Activated T-cell treated with anti-CD3 and anti-CD28 coated beads, Interleukin-2, amount 50 U/mL, for 72 hours (primary cell): Measurements from ENCODE around the gene SDF2. TPM values are rescaled to one million over a fixed set of nuclear protein-coding genes. Genes with fewer than 3 reads are reported as not detected.

Experiments
- ATAC-seq, 2 donors: fragments of 150-1000 bp; cut with Tn5 transposase; replicated peaks in 1 of 2; 2 replicates each; pipeline ENCODE4 v1.10.0; 2021; ENCODE audit warnings: moderate library complexity in 2 of 2, mild to moderate bottlenecking in 1 of 2
- DNase-seq, 2 donors: peaks; one replicate each; pipeline ENCODE4 v3.0.0; 2021 to 2022; ENCODE audit warnings: mixed read lengths in 1 of 2
- H3K27ac Mint-ChIP-seq: one replicate; pipeline ENCODE4 v1.8.0; 2022; ENCODE audit warnings: mild to moderate bottlenecking, moderate library complexity, mixed read lengths
- H3K27me3 Mint-ChIP-seq: one replicate; pipeline ENCODE4 v1.8.0; 2022; ENCODE audit warnings: low read depth, mixed read lengths
- H3K36me3 Mint-ChIP-seq, 2 donors: one replicate each; pipeline ENCODE4 v1.8.0; 2022; ENCODE audit warnings: mixed read lengths in 2 of 2, mild to moderate bottlenecking in 1 of 2; ENCODE audit not compliant: insufficient read depth in 2 of 2
- H3K4me1 Mint-ChIP-seq: one replicate; pipeline ENCODE4 v1.8.0; 2022; ENCODE audit warnings: low read depth, mixed read lengths
- H3K4me3 Mint-ChIP-seq, 2 donors: one replicate each; pipeline ENCODE4 v1.8.0; 2022; ENCODE audit warnings: mild to moderate bottlenecking in 2 of 2, mixed read lengths in 2 of 2, moderate library complexity in 2 of 2
- H3K9me3 Mint-ChIP-seq, 2 donors: one replicate each; pipeline ENCODE4 v1.8.0; 2022; ENCODE audit warnings: mixed read lengths in 2 of 2
- total RNA-seq, 2 donors: library from RNA; stranded (reverse); gene quantifications; one replicate each; pipeline ENCODE4 v1.2.3, GENCODE V29; 2022

SDF2 gene
- total RNA-seq, 2 donors from 2014 or later, result 43.9 to 48.2 TPM

DNA sequence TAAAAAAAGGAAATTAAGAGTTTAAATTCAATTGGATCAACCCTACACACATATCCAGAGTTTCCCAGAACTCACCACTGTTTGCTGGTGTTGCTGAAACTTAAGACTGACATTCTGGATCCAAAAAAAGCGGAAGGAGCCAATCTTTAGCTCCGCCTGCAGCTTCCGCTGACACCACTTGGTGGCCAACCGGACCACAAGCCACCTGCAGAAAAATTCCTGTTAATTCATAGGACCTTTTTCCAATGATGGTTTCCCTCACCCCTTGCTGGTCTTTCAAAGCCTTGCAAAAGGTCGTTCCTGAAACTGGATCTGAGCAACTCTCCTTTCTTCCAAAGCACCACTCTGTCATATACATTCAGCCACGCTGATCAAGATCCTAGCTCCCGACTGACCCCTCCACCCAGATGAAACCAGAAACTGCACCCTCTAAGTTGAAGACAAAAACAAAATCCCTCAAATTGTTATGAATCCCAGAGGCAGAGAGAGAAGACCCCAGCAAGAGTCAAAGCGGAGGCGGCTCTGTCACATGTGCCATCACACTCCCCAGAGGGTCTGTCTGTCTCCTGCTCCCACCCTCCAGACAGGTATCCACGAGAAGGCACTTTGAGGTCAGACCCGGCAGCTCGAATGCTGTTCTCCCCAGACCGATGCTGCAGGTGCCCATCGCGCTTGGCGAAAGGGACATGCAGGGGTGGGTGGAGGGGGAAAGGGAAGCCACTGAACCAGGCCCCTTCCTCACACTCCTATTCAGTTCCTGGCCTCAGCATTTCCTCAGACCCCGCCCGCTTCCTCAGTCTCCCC, 17.5 kb downstream of the SDF2 start:
- Mint-ChIP-seq H3K9me3 (no peaks in the 10 kb centered on the region), H3K36me3 (peaks cover 6 to 23% of the 10 kb centered on the region in 2 donors), H3K4me1 (peaks cover 51% of the 10 kb centered on the region), H3K27me3 (no peaks in the 10 kb centered on the region), H3K27ac (peak overlapping the region; percentile 82), H3K4me3 (peak overlapping the region; percentile 86 to 91)
- DNase-seq, result peak; percentile 28 to 32
- ATAC-seq, result peak in 1 of 2 donors; percentile 0

GRCh38 chr17:28641579-28641978, 20.1 kb downstream of the SDF2 start:
- Mint-ChIP-seq H3K4me3 (no peak overlapping the region), H3K27me3 (no peaks in the 10 kb centered on the region), H3K4me1 (peaks cover 59% of the 10 kb centered on the region), H3K27ac (no peak overlapping the region), H3K36me3 (peaks cover 15 to 34% of the 10 kb centered on the region in 2 donors), H3K9me3 (no peaks in the 10 kb centered on the region)
- DNase-seq (no peak), ATAC-seq (no peak)

DNA sequence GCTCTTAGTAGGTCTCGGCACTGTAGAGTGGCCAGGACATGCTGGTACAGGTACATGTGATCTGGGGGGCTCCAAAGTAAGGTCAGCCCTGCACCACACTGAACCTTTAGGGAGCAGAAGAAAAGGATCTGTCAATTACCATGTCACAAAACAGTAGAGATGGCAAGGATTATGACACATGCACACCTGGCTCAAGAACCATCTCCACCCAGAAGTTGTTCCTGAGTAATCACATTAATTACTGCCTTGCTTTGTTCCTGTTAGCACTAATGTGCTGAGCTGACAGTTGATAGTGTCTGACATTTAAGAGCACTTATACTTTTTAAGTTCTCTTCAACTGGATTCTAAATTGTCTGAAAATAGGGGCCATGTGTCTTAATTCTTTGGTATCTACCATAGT, 26.2 kb downstream of the SDF2 start:
- H3K9me3 Mint-ChIP-seq, result no peaks in the 10 kb centered on the region
- no peak overlapping the region for H3K4me3 Mint-ChIP-seq
- H3K27me3 Mint-ChIP-seq, result no peaks in the 10 kb centered on the region
- H3K36me3 Mint-ChIP-seq, result peaks cover 20 to 43% of the 10 kb centered on the region in 2 donors
- H3K4me1 Mint-ChIP-seq, result peaks cover 31% of the 10 kb centered on the region
- H3K27ac Mint-ChIP-seq, result no peak overlapping the region
- ATAC-seq (no peak), DNase-seq (no peak)

DNA sequence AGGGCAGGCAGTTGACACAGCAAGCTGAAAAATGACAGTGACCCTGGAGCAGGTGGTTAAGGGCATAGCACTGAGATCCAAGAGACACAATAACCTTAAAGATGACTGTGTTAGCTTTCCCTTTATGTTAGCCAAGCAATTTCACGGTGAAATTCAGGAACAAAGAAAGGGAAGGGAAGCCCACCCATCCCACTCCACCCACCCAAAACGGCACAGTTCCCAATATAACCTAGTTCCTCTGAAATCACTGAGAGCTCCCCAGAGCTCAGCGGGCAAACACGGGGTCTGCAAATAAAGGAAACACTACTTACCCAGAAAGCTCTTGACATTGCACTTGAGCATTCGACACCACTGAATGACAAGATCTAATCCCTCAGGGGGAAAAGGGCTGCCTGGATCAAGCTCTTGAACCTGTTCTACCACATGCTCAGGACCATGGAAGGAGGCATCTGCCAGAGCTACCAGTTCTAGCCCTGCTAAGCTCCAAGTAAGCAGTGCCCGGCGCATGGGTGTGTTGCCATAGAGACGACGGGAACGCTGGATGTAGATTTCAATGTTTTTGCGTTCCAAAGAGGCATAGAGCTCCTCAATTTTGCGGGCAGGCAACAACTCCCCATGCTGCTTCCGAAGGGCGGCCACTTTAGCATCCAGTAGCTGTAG, 27.4 kb downstream of the SDF2 start:
- ATAC-seq (no peak), DNase-seq (no peak)
- H3K36me3 Mint-ChIP-seq, result peaks cover 18 to 39% of the 10 kb centered on the region in 2 donors
- H3K9me3 Mint-ChIP-seq, result no peaks in the 10 kb centered on the region
- peaks cover 30% of the 10 kb centered on the region for H3K4me1 Mint-ChIP-seq
- H3K27ac Mint-ChIP-seq, result no peak overlapping the region
- no peak overlapping the region for H3K4me3 Mint-ChIP-seq
- H3K27me3 Mint-ChIP-seq, result no peaks in the 10 kb centered on the region

DNA sequence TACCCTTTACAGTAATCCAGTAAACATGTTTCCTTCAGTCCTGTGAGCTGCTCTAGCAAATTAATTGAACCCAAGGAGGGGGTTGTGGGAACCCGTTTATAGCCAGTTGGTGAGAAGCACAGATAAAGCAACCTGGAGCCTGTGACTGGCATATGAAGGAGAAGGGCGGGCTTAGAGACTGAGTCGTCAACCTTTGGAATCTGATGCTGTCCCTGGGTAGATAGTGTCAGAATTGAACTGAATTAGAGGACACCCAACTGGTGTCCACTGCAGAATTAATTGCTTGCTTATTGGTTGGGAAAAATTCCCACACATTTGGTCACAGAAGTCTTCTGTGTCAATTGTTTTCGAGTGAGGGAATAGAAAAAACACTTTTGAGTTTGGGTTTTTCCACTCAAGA, 34.9 kb downstream of the SDF2 start:
- ATAC-seq, result no peak
- Mint-ChIP-seq H3K4me1 (no peaks in the 10 kb centered on the region), H3K36me3 (peaks cover 11 to 21% of the 10 kb centered on the region in 2 donors), H3K27ac (peak overlapping the region; percentile 21), H3K9me3 (no peaks in the 10 kb centered on the region), H3K4me3 (no peak overlapping the region), H3K27me3 (no peaks in the 10 kb centered on the region)
- DNase-seq, result no peak

- DNase-seq (no peak), ATAC-seq (no peak)
- Mint-ChIP-seq H3K27me3 (no peaks in the 10 kb centered on the region), H3K36me3 (peaks cover 12 to 25% of the 10 kb centered on the region in 2 donors), H3K4me1 (no peaks in the 10 kb centered on the region), H3K27ac (no peak overlapping the region), H3K4me3 (no peak overlapping the region), H3K9me3 (no peaks in the 10 kb centered on the region)
Observed at GRCh38 chr17:28624148-28624547, 37.6 kb downstream of the SDF2 start.

- H3K4me1 Mint-ChIP-seq, result no peaks in the 10 kb centered on the region
- no peaks in the 10 kb centered on the region for H3K27me3 Mint-ChIP-seq
- DNase-seq, result no peak
- H3K9me3 Mint-ChIP-seq, result no peaks in the 10 kb centered on the region
- no peak overlapping the region for H3K27ac Mint-ChIP-seq
- ATAC-seq, result no peak
- H3K36me3 Mint-ChIP-seq, result peaks cover 13 to 25% of the 10 kb centered on the region in 2 donors
- H3K4me3 Mint-ChIP-seq, result no peak overlapping the region
Observed at GRCh38 chr17:28623696-28624095, 38.0 kb downstream of the SDF2 start.

GRCh38 chr17:28622186-28622585, 39.5 kb downstream of the SDF2 start:
- H3K4me3 Mint-ChIP-seq, result no peak overlapping the region
- no peaks in the 10 kb centered on the region for H3K27me3 Mint-ChIP-seq
- H3K27ac Mint-ChIP-seq, result no peak overlapping the region
- no peak for ATAC-seq
- H3K4me1 Mint-ChIP-seq, result no peaks in the 10 kb centered on the region
- H3K36me3 Mint-ChIP-seq, result peaks cover 11 to 32% of the 10 kb centered on the region in 2 donors
- no peaks in the 10 kb centered on the region for H3K9me3 Mint-ChIP-seq
- no peak for DNase-seq

DNA sequence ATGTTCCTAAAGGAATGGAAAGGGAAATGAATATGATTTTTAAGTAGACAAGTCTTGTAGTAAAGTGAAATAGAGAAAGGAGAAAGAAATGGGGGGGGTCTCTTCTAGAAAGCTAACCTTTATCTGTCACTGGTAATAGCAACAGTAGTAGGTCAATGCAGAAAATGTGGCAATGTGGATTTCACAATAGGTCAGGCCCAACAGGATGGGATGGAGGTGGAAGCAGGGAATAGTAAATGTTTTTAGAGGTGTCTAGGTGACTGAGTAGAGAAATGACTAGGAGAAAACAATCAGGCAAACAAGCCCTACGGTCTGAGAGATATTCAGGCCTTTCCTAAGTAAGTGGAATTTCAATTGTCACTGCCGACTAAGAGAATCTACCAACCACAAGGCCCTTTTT, 41.7 kb downstream of the SDF2 start:
- H3K9me3 Mint-ChIP-seq, result no peaks in the 10 kb centered on the region
- no peaks in the 10 kb centered on the region for H3K27me3 Mint-ChIP-seq
- no peaks in the 10 kb centered on the region for H3K4me1 Mint-ChIP-seq
- peaks cover 9 to 26% of the 10 kb centered on the region in 2 donors for H3K36me3 Mint-ChIP-seq
- peak overlapping the region; percentile 75 for H3K27ac Mint-ChIP-seq
- ATAC-seq (no peak), DNase-seq (no peak)
- H3K4me3 Mint-ChIP-seq, result no peak overlapping the region

GRCh38 chr17:28618464-28618863, 43.2 kb downstream of the SDF2 start:
- no peak for DNase-seq
- ATAC-seq, result no peak
- Mint-ChIP-seq H3K4me3 (no peak overlapping the region), H3K4me1 (peaks cover 4% of the 10 kb centered on the region), H3K9me3 (no peaks in the 10 kb centered on the region), H3K36me3 (peaks cover 7 to 27% of the 10 kb centered on the region in 2 donors), H3K27me3 (no peaks in the 10 kb centered on the region), H3K27ac (no peak overlapping the region)

DNA sequence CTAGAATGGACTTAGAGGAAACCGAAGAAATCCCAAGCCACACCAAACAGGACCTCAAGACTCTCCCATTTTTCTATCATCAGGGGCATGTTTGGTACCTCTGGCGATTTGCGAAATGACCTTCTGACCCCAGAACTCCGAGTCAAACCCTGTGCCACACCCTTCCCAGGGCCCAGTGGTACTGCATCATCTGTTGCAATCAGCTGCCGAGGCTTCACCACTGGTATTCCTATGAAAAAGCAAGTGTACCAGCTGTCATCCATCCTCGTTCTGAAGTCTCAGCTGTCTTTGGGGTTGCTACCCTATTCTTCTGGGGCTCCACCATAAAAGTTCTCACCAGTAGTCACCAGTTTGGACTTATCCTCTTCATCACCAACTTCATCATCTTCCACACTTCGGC, 45.4 kb downstream of the SDF2 start:
- DNase-seq, result no peak
- no peaks in the 10 kb centered on the region for H3K27me3 Mint-ChIP-seq
- no peak overlapping the region for H3K4me3 Mint-ChIP-seq
- no peak for ATAC-seq
- peaks cover 6 to 23% of the 10 kb centered on the region in 2 donors for H3K36me3 Mint-ChIP-seq
- H3K9me3 Mint-ChIP-seq, result no peaks in the 10 kb centered on the region
- peak overlapping the region; percentile 31 for H3K27ac Mint-ChIP-seq
- peaks cover 4% of the 10 kb centered on the region for H3K4me1 Mint-ChIP-seq

DNA sequence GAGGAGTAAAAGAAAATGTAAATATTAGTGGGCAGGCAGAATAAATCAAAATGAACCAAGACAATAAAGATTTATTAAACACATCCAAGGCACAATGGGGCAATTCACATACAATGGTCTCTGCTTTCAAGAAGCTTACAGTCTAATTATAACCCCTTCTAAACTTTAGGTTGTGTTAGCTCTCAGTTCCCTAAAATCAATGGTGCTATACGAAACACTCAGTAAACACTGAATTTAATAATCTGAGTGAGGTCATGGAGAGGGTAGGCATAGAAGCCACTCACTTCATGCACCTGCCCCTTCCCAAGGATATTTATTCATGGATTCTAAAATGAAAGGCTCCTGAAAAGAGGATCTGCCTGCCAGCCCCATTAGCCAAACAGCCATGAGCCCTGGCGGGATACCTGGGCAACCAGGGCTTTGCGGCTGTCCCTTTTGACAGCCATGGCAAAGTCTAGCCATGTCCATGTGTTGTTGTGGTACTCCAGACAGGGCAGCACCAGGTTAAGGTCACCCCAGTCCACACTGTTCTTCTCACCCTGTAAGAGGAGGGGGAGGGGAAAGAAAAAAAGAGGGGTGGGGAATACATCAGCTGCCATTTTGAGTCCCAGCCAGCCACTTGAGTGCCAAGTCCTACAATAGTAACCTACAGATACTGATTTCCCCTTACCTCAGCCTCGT, 46.3 kb downstream of the SDF2 start:
- Mint-ChIP-seq H3K4me1 (peaks cover 4% of the 10 kb centered on the region), H3K27me3 (no peaks in the 10 kb centered on the region), H3K36me3 (peaks cover 6 to 25% of the 10 kb centered on the region in 2 donors), H3K27ac (no peak overlapping the region), H3K4me3 (no peak overlapping the region), H3K9me3 (no peaks in the 10 kb centered on the region)
- ATAC-seq (no peak), DNase-seq (no peak)

GRCh38 chr17:28613931-28614381, 47.8 kb downstream of the SDF2 start, which contains the start of gene RSKR:
RSKR (minus strand) TSS chr17:28614185; CDS start chr17:28614161, 24 bp downstream.
- Mint-ChIP-seq H3K9me3 (no peaks in the 10 kb centered on the region), H3K36me3 (peaks cover 6 to 26% of the 10 kb centered on the region in 2 donors), H3K27me3 (no peaks in the 10 kb centered on the region), H3K4me3 (no peak within 1 kb of the TSS), H3K27ac (no peak within 1 kb of the TSS), H3K4me1 (peaks cover 4% of the 10 kb centered on the region)
- DNase-seq (no peak), ATAC-seq (no peak)
